Measurements from ENCODE around the gene LVRN. TPM values are rescaled to one million over a fixed set of nuclear protein-coding genes. Genes with fewer than 3 reads are reported as not detected.

The LVRN gene, protein sequence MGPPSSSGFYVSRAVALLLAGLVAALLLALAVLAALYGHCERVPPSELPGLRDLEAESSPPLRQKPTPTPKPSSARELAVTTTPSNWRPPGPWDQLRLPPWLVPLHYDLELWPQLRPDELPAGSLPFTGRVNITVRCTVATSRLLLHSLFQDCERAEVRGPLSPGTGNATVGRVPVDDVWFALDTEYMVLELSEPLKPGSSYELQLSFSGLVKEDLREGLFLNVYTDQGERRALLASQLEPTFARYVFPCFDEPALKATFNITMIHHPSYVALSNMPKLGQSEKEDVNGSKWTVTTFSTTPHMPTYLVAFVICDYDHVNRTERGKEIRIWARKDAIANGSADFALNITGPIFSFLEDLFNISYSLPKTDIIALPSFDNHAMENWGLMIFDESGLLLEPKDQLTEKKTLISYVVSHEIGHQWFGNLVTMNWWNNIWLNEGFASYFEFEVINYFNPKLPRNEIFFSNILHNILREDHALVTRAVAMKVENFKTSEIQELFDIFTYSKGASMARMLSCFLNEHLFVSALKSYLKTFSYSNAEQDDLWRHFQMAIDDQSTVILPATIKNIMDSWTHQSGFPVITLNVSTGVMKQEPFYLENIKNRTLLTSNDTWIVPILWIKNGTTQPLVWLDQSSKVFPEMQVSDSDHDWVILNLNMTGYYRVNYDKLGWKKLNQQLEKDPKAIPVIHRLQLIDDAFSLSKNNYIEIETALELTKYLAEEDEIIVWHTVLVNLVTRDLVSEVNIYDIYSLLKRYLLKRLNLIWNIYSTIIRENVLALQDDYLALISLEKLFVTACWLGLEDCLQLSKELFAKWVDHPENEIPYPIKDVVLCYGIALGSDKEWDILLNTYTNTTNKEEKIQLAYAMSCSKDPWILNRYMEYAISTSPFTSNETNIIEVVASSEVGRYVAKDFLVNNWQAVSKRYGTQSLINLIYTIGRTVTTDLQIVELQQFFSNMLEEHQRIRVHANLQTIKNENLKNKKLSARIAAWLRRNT
- 0.08 TPM in 1 of 2 replicates, not detected in the other for total RNA-seq (2014; rRNA removed; shearing (Covaris generic))

DNA sequence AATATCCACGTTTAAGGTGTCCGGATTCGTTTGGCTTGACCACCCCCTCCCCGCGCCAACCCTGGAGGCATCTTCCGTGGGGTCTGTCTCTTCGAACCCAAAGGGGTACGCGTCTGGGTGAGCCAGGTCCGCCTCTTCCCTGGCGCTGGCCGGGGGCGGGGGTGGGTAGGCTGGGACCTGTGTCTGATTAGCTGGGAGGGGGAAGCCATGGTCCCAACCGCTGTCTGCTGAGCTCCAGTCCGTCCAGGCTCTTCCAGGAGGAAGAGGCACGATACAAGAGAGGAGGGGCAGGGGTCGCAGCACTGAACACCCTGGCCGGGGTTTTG is at the start of gene LVRN:
LVRN (plus strand) TSS at position 237 of the 326 bp plus-strand sequence. CDS start 143 bp downstream, outside the sequence.

DNA sequence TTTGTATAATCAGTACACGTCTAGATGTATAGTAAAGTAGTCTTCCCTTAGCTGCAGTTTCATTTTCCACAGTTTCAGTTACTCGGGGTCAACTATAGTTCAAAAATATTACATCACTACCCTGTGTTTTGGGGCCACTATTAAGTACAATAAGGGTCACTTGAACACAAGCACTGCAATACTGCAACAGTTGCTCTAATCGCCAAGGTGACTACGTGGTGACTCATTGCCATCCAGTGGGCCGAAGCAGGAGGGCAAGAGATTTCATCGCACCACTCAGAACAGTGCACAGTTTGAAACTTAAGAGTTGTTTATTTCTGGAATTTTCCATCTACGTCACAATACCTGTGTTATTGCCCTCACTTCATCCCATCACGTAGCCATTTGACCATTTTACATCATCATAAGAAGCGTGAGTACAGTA is 69.8 kb downstream of the LVRN start, which contains the start of gene ARL14EPL:
ARL14EPL (plus strand) TSS at position 379 of the 424 bp plus-strand sequence. CDS start 18,994 bp downstream, outside the sequence.

Other genes starting within 250 kb of the LVRN start
- 0.98 and 3.0 TPM in 2 replicates for gene CDO1, start 145.8 kb upstream of the LVRN start, total RNA-seq (2014; rRNA removed; shearing (Covaris generic))
- 36.4 and 42.0 TPM in 2 replicates for gene ATG12, start 120.9 kb upstream of the LVRN start, total RNA-seq (2014; rRNA removed; shearing (Covaris generic))
- 148 and 180 TPM in 2 replicates for gene AP3S1, start 120.5 kb upstream of the LVRN start, total RNA-seq (2014; rRNA removed; shearing (Covaris generic))
- gene ARL14EPL, start 70.0 kb downstream of the LVRN start, total RNA-seq (2014; rRNA removed; shearing (Covaris generic)) = 2.3 and 4.6 TPM in 2 replicates
- gene COMMD10, start 122.5 kb downstream of the LVRN start, total RNA-seq (2014; rRNA removed; shearing (Covaris generic)) = 28.1 and 30.5 TPM in 2 replicates